Spleen (tissue), 11 donors: ENCODE measurements around the gene HSPA12A. TPM values are rescaled to one million over a fixed set of nuclear protein-coding genes. Genes with fewer than 3 reads are reported as not detected.

Experiments
- DNase-seq: peaks from one replicate; pipeline ENCODE4 v3.0.0-alpha.2; 2020
- H3K27ac ChIP-seq, 8 donors: fragments of 200-600 bp; sonication (generic) in 7 of 8; 1 replicate in 4 of 8; 2 replicates in 4 of 8; pipeline versions ENCODE4 v1.5.0 to v1.8.0; 2016 to 2021; ENCODE audit warnings: inconsistent platforms in 4 of 8, mild to moderate bottlenecking in 4 of 8, moderate library complexity in 1 of 8
- H3K27me3 ChIP-seq, 7 donors: fragments of 200-600 bp; sonication (generic) in 6 of 7; replicated peaks in 1 of 7; 1 replicate in 4 of 7; 2 replicates in 3 of 7; pipeline versions ENCODE4 v1.5.0 to v1.8.0; 2016 to 2021; ENCODE audit warnings: inconsistent platforms in 3 of 7, mild to moderate bottlenecking in 1 of 7
- H3K36me3 ChIP-seq, 6 donors: fragments of 200-600 bp; sonication (generic) in 5 of 6; 1 replicate in 4 of 6; 2 replicates in 2 of 6; pipeline versions ENCODE4 v1.5.0 to v1.8.0; 2016 to 2021; ENCODE audit warnings: inconsistent platforms in 2 of 6
- H3K4me1 ChIP-seq, 6 donors: fragments of 200-600 bp; sonication (generic) in 5 of 6; 1 replicate in 3 of 6; 2 replicates in 3 of 6; pipeline versions ENCODE4 v1.5.0 to v1.8.0; 2016 to 2021; ENCODE audit warnings: inconsistent platforms in 3 of 6
- H3K4me3 ChIP-seq, 8 donors: fragments of 200-600 bp; sonication (generic) in 7 of 8; 1 replicate in 4 of 8; 2 replicates in 4 of 8; pipeline versions ENCODE4 v1.5.0 to v1.8.0; 2016 to 2021; ENCODE audit warnings: inconsistent platforms in 4 of 8, mild to moderate bottlenecking in 4 of 8, moderate library complexity in 2 of 8
- H3K9me3 ChIP-seq, 8 donors: fragments of 200-600 bp; sonication (generic) in 7 of 8; 1 replicate in 4 of 8; 2 replicates in 4 of 8; pipeline versions ENCODE4 v1.5.0 to v1.8.0; 2016 to 2021; ENCODE audit warnings: inconsistent platforms in 4 of 8
- CTCF ChIP-seq, 11 experiments: fragments of 200-600 bp in 7 of 11; fragments of 450-650 bp in 4 of 11; sonication (generic) in 4 of 11; IDR thresholded peaks in 8 of 11; conservative IDR thresholded peaks in 3 of 11; 1 replicate in 7 of 11; 2 replicates in 4 of 11; pipeline versions ENCODE4 v1.4.0 to v1.8.0; 2016 to 2021; ENCODE audit warnings: antibody characterized with exemption in 11 of 11, inconsistent platforms in 4 of 11, mild to moderate bottlenecking in 1 of 11
- POLR2A ChIP-seq, 3 donors: fragments of 450-650 bp; IDR thresholded peaks; one replicate each; pipeline ENCODE4 v1.5.1; 2017; ENCODE audit warnings: antibody characterized with exemption in 3 of 3, mild to moderate bottlenecking in 1 of 3
- POLR2AphosphoS5 ChIP-seq, 3 donors: sonication (generic); formaldehyde crosslinking; IDR thresholded peaks; one replicate each; pipeline ENCODE4 v1.5.1; 2017; ENCODE audit warnings: antibody characterized with exemption in 3 of 3
- WGBS, 5 donors: extraction: QIAGEN DNeasy Blood & Tissue Kit in 3 of 5; methylation state at CpG; one replicate each; pipeline versions ENCODE4 v1.1.5 to v1.1.7; 2013 to 2018; 5-methylcytosine and 5-hydroxymethylcytosine counted together
- intact Hi-C: fragments of 100-400 bp; cut with DNase I; formaldehyde crosslinking; loops from one replicate; pipeline ENCODE4 v1.15.0; 2023; ENCODE audit warnings: low total_unique reads
- polyA plus RNA-seq, 3 donors: library from polyadenylated mRNA; stranded (reverse); fragments of 200-250 nt; gene quantifications; one replicate each; pipeline ENCODE4 v1.2.1, GENCODE V29; 2013
- total RNA-seq, 7 donors: library from RNA; depleted of rRNA in 3 of 7; stranded (reverse); fragments of >200 nt in 3 of 7; fragmentation: NEBNext Ultra II Directional in 4 of 7; extraction: Animal tissue kit (Norgen Biotek cat#: 25700) in 4 of 7; gene quantifications; one replicate each; pipeline versions ENCODE4 v1.1.0 to v1.2.1, GENCODE V29; 2016 to 2021
- donor health status: healthy with polysubstance abuse.
- donor health status: DM: no; HTN: no; CAD: no; lungs with moderate emphysema.
- donor health status: DM: no; HTN: no; CAD: no.
- donor health status: Bipolar disorder and iron deficiency.
- donor health status: healthy.
- donor health status: DM: no; HTN: no; CAD: no.
- donor health status: DM: yes; HTN: yes; CAD: no.

The HSPA12A gene
- total and polyA plus RNA-seq, 10 donors = 1.5 to 16.5 (median 6.9) TPM

- H3K9me3 ChIP-seq = no peaks in the 10 kb centered on the region
- peaks cover 0 to 41% (median 3%) of the 10 kb centered on the region in 7 donors for H3K27me3 ChIP-seq
- H3K36me3 ChIP-seq = no peaks in the 10 kb centered on the region
- peaks cover 0 to 3% (median under 1%) of the 10 kb centered on the region in 6 donors for H3K4me1 ChIP-seq
- H3K27ac ChIP-seq = no peak overlapping the region
- intact Hi-C loops = no loop called here
- DNase-seq = no peak
- TF ChIP-seq CTCF (IDR thresholded peaks at IDR 0.05 in 8 of 11, conservative IDR thresholded peaks at IDR 0.05 in 3 of 11) (no peak), POLR2AphosphoS5 (IDR thresholded peaks at IDR 0.05) (no peak), POLR2A (IDR thresholded peaks at IDR 0.05) (no peak)
- WGBS, 5 donors = 91 to 100% (median 100%) methylated on average over 1 of the region's 1 CpG
- no peak overlapping the region for H3K4me3 ChIP-seq
These were observed 6.1 kb upstream of the HSPA12A start for GRCh38 chr10:116748471-116748870.

GRCh38 chr10:116748041-116748440 lies 5.7 kb upstream of the HSPA12A start:
- intact Hi-C loops = no loop called here
- WGBS, 5 donors = 70 to 95% (median 80%) methylated on average over 1 of the region's 1 CpG
- no peak overlapping the region for H3K27ac ChIP-seq

GRCh38 chr10:116747325-116747724 lies 5.0 kb upstream of the HSPA12A start:
- peaks cover 0 to 12% (median 9%) of the 10 kb centered on the region in 6 donors for H3K4me1 ChIP-seq
- H3K4me3 ChIP-seq = no peak overlapping the region
- DNase-seq = no peak
- no peaks in the 10 kb centered on the region for H3K9me3 ChIP-seq
- intact Hi-C loops = no loop called here
- H3K27ac ChIP-seq = no peak overlapping the region
- H3K27me3 ChIP-seq = peaks cover 0 to 51% (median 12%) of the 10 kb centered on the region in 7 donors
- no peak for TF ChIP-seq CTCF (IDR thresholded peaks at IDR 0.05 in 8 of 11, conservative IDR thresholded peaks at IDR 0.05 in 3 of 11)
- no peak for TF ChIP-seq POLR2AphosphoS5 (IDR thresholded peaks at IDR 0.05)
- TF ChIP-seq POLR2A (IDR thresholded peaks at IDR 0.05) = no peak
- 73 to 83% (median 82%) methylated on average over 7 of the region's 7 CpGs for WGBS, 5 donors
- no peaks in the 10 kb centered on the region for H3K36me3 ChIP-seq

More at GRCh38 chr10:116748041-116748440, 5.7 kb upstream of the HSPA12A start:
- peaks cover 0 to 44% (median 7%) of the 10 kb centered on the region in 7 donors for H3K27me3 ChIP-seq
- peaks cover 0 to 7% (median 5%) of the 10 kb centered on the region in 6 donors for H3K4me1 ChIP-seq
- H3K4me3 ChIP-seq = no peak overlapping the region
- TF ChIP-seq POLR2A (IDR thresholded peaks at IDR 0.05) = no peak
- no peak for TF ChIP-seq CTCF (IDR thresholded peaks at IDR 0.05 in 8 of 11, conservative IDR thresholded peaks at IDR 0.05 in 3 of 11)
- TF ChIP-seq POLR2AphosphoS5 (IDR thresholded peaks at IDR 0.05) = no peak
- H3K36me3 ChIP-seq = no peaks in the 10 kb centered on the region
- H3K9me3 ChIP-seq = no peaks in the 10 kb centered on the region
- no peak for DNase-seq

DNA sequence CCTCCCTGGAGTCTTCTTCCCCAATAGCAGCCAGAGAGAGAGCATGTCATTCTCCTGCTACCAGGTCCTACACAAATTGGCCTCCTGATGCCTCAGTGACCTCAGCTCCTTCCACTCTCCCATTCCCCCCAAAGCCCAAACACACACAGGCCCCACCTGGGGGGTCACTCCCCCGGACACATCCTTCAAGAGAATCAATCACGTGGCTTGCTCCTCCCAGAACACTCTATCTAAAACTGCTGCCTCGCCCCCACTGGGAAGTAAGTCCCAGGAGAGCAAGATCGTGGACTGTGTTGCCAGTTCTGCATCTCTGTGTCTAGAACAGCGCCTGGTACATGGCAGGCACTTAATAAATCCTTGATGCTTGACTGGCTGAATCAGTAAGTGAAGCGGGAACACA lies 2.5 kb upstream of the HSPA12A start:
- H3K27me3 ChIP-seq = peaks cover 4 to 76% (median 29%) of the 10 kb centered on the region in 7 donors
- no peaks in the 10 kb centered on the region for H3K36me3 ChIP-seq
- intact Hi-C loops = no loop called here

More for the DNA sequence above, 2.5 kb upstream of the HSPA12A start:
- Histone ChIP-seq H3K4me1 (peaks cover 4 to 28% (median 22%) of the 10 kb centered on the region in 6 donors), H3K27ac (no peak overlapping the region), H3K4me3 (no peak overlapping the region), H3K9me3 (no peaks in the 10 kb centered on the region)
- TF ChIP-seq POLR2AphosphoS5 (IDR thresholded peaks at IDR 0.05) (no peak), POLR2A (IDR thresholded peaks at IDR 0.05) (no peak), CTCF (IDR thresholded peaks at IDR 0.05 in 8 of 11, conservative IDR thresholded peaks at IDR 0.05 in 3 of 11) (no peak)
- DNase-seq = no peak
- 77 to 94% (median 84%) methylated on average over 5 to 6 of the region's 6 CpGs for WGBS, 5 donors
